WTC11 (cell line): ENCODE data around the gene PDIA6. TPM values are rescaled to one million over a fixed set of nuclear protein-coding genes. Genes with fewer than 3 reads are reported as not detected.

Experiments
- ATAC-seq: fragments of 200-7000 bp; cut with Tn5 transposase; 2 replicates; pipeline ENCODE4 v1.10.0; 2021; ENCODE audit warnings: mild to moderate bottlenecking, moderate library complexity
- CTCF ChIA-PET: fragments of 300-600 bp; sonication (Branson Sonifier 250); formaldehyde crosslinking; loops from one replicate; lab custom pipeline; 2021; ENCODE audit warnings: antibody characterized with exemption; lab: Charles Lee
- POLR2A ChIA-PET: fragments of 350-600 bp; sonication (Branson Sonifier 250); formaldehyde crosslinking; loops from one replicate; lab custom pipeline; 2021; ENCODE audit warnings: antibody characterized with exemption; lab: Charles Lee
- DNase-seq: peaks from one replicate; pipeline ENCODE4 v3.0.0; 2021; ENCODE audit warnings: low spot score
- H3K27ac Mint-ChIP-seq: 2 replicates; pipeline ENCODE4 v1.8.0; 2021; ENCODE audit warnings: mixed read lengths
- H3K27me3 Mint-ChIP-seq: 2 replicates; pipeline ENCODE4 v1.8.0; 2021; ENCODE audit warnings: low read depth, mild to moderate bottlenecking, moderate library complexity, mixed read lengths
- H3K36me3 Mint-ChIP-seq: 2 replicates; pipeline ENCODE4 v1.8.0; 2021; ENCODE audit warnings: mixed read lengths
- H3K4me1 Mint-ChIP-seq: 2 replicates; pipeline ENCODE4 v1.8.0; 2022; ENCODE audit warnings: mixed read lengths
- H3K4me3 Mint-ChIP-seq: 2 replicates; pipeline ENCODE4 v1.8.0; 2021; ENCODE audit warnings: mild to moderate bottlenecking, moderate library complexity, mixed read lengths
- H3K9me3 Mint-ChIP-seq: 2 replicates; pipeline ENCODE4 v1.8.0; 2021; ENCODE audit warnings: mixed read lengths
- AFF4 ChIP-seq: sonication (generic); formaldehyde crosslinking; IDR thresholded peaks from 2 replicates; pipeline ENCODE4 v1.8.1; 2023; ENCODE audit warnings: mild to moderate bottlenecking, missing genetic modification reagents, borderline replicate concordance
- ATF1 ChIP-seq: sonication (generic); formaldehyde crosslinking; IDR thresholded peaks from 2 replicates; pipeline ENCODE4 v1.8.1; 2023; ENCODE audit warnings: mild to moderate bottlenecking, moderate library complexity, missing genetic modification reagents
- CREM ChIP-seq: sonication (generic); formaldehyde crosslinking; IDR thresholded peaks from 2 replicates; pipeline ENCODE4 v1.8.1; 2022; ENCODE audit warnings: mild to moderate bottlenecking, missing genetic modification reagents, moderate library complexity
- EMX1 ChIP-seq: fragments of 250-450 bp; sonication (Bioruptor Pico); IDR thresholded peaks from 2 replicates; pipeline ENCODE4 v1.8.0; 2021; ENCODE audit warnings: mild to moderate bottlenecking
- ERG ChIP-seq: fragments of 250-450 bp; sonication (Bioruptor Pico); IDR thresholded peaks from 2 replicates; pipeline ENCODE4 v1.8.0; 2021; ENCODE audit warnings: mild to moderate bottlenecking
- ESRRA ChIP-seq: sonication (generic); formaldehyde crosslinking; IDR thresholded peaks from 2 replicates; pipeline ENCODE4 v1.8.1; 2022; ENCODE audit warnings: mild to moderate bottlenecking, missing genetic modification reagents, borderline replicate concordance
- GABPB1 ChIP-seq: sonication (generic); formaldehyde crosslinking; IDR thresholded peaks from 2 replicates; pipeline ENCODE4 v1.8.1; 2023; ENCODE audit warnings: mild to moderate bottlenecking, missing genetic modification reagents
- HMGA2 ChIP-seq: fragments of 250-450 bp; sonication (Bioruptor Pico); IDR thresholded peaks from 2 replicates; pipeline ENCODE4 v1.4.0; 2021; ENCODE audit warnings: mild to moderate bottlenecking, moderate library complexity
- IRF1 ChIP-seq: sonication (generic); formaldehyde crosslinking; IDR thresholded peaks from 2 replicates; pipeline ENCODE4 v1.8.0; 2023; ENCODE audit warnings: missing genetic modification reagents
- JAZF1 ChIP-seq: fragments of 250-450 bp; sonication (Bioruptor Pico); IDR thresholded peaks from 2 replicates; pipeline ENCODE4 v1.9.0; 2021; ENCODE audit warnings: moderate library complexity, mild to moderate bottlenecking, inconsistent platforms
- JUN ChIP-seq: sonication (generic); formaldehyde crosslinking; IDR thresholded peaks from 2 replicates; pipeline ENCODE4 v1.8.0; 2023; ENCODE audit warnings: mild to moderate bottlenecking, missing genetic modification reagents
- PRRX2 ChIP-seq: fragments of 250-450 bp; sonication (Bioruptor Pico); IDR thresholded peaks from 2 replicates; pipeline ENCODE4 v1.8.0; 2021; ENCODE audit warnings: mild to moderate bottlenecking
- RELA ChIP-seq: sonication (generic); formaldehyde crosslinking; IDR thresholded peaks from 2 replicates; pipeline ENCODE4 v1.8.1; 2022; ENCODE audit warnings: missing genetic modification reagents, mild to moderate bottlenecking, borderline replicate concordance
- SMAD3 ChIP-seq: sonication (generic); formaldehyde crosslinking; IDR thresholded peaks from 2 replicates; pipeline ENCODE4 v1.8.0; 2022; ENCODE audit warnings: missing genetic modification reagents, mild to moderate bottlenecking, borderline replicate concordance
- SP1 ChIP-seq: sonication (generic); formaldehyde crosslinking; conservative IDR thresholded peaks from 2 replicates; pipeline ENCODE4 v1.8.1; 2022; ENCODE audit warnings: missing genetic modification reagents
- STAT6 ChIP-seq: sonication (generic); formaldehyde crosslinking; conservative IDR thresholded peaks from 2 replicates; pipeline ENCODE4 v1.8.1; 2023; ENCODE audit warnings: mild to moderate bottlenecking, low read depth, missing genetic modification reagents, moderate library complexity
- USF2 ChIP-seq: sonication (generic); formaldehyde crosslinking; IDR thresholded peaks from 2 replicates; pipeline ENCODE4 v1.8.1; 2023; ENCODE audit warnings: mild to moderate bottlenecking, missing genetic modification reagents, moderate library complexity
- ZNF263 ChIP-seq: sonication (generic); formaldehyde crosslinking; IDR thresholded peaks from 2 replicates; pipeline ENCODE4 v1.8.1; 2022; ENCODE audit warnings: low read depth, mild to moderate bottlenecking, moderate library complexity, missing genetic modification reagents
- total RNA-seq: library from RNA; stranded (reverse); gene quantifications from 3 replicates; pipeline ENCODE4 v1.2.3, GENCODE V29; 2021

Gene PDIA6
- total RNA-seq, 1 experiment from 2014 or later: 331 TPM

GRCh38 chr2:10833021-10833420 lies 20.4 kb upstream of the PDIA6 start:
- Mint-ChIP-seq H3K4me3 (no peak overlapping the region), H3K9me3 (no peaks in the 10 kb centered on the region), H3K27me3 (peaks cover 25% of the 10 kb centered on the region), H3K27ac (no peak overlapping the region), H3K4me1 (peaks cover 14% of the 10 kb centered on the region), H3K36me3 (no peaks in the 10 kb centered on the region)
- ChIA-PET CTCF (interaction anchor here (0.5 to 8.3 kb wide), 88 partner anchors 9 to 766 kb away, joined by 3 to 231 read pairs (median 5); partner anchors contain the start of genes KCNF1 and PDIA6), POLR2A (interaction anchor here (0.9 kb wide), 1 partner anchor 139 kb away, joined by 3 read pairs; no protein-coding TSS in a partner anchor)
- ATAC-seq (no peak), DNase-seq (no peak)
- TF ChIP-seq ZNF263 (CRISPR knock-in tag) (no peak), RELA (CRISPR knock-in tag) (no peak), HMGA2 (CRISPR knock-in tag) (no peak), GABPB1 (no peak), IRF1 (CRISPR knock-in tag) (no peak), SP1 (CRISPR knock-in tag) (no peak), PRRX2 (CRISPR knock-in tag) (no peak), ESRRA (CRISPR knock-in tag) (no peak), ERG (CRISPR knock-in tag) (no peak), USF2 (CRISPR knock-in tag) (no peak), EMX1 (no peak), SMAD3 (CRISPR knock-in tag) (no peak), AFF4 (CRISPR knock-in tag) (no peak), CREM (CRISPR knock-in tag) (no peak), STAT6 (CRISPR knock-in tag) (no peak), JUN (no peak), JAZF1 (CRISPR knock-in tag) (no peak), ATF1 (no peak)
- TF ChIP-seq, all 79 proteins: peak for 0
